K562 (cell line): ENCODE measurements around the gene CMPK1. TPM values are rescaled to one million over a fixed set of nuclear protein-coding genes. Genes with fewer than 3 reads are reported as not detected.

Source experiments
- ATAC-seq: fragments of 200-7000 bp; cut with Tn5 transposase; 3 replicates; pipeline ENCODE4 v1.9.1; 2020; ENCODE audit warnings: moderate library complexity
- BruUV-seq: library from RNA; stranded (reverse); fragments of 400-500 nt; replicated peaks from 2 replicates; lab custom pipeline; 2021; lab: Mats Ljungman, UMichigan
- CTCF ChIA-PET: fragments of 300-600 bp; formaldehyde crosslinking; extraction: SDS; loops from one replicate; lab custom pipeline; 2021; ENCODE audit warnings: low intra/inter-chr PET ratio; lab: Yijun Ruan, JAX
- POLR2A ChIA-PET: fragments of 300-600, 350-650 bp; sonication (Branson Sonifier 250); formaldehyde crosslinking; extraction: SDS; loops from one replicate; lab custom pipeline; 2021; ENCODE audit warnings: antibody characterized with exemption, inconsistent platforms; lab: Yijun Ruan, JAX
- DNase-seq, 4 experiments: peaks; one replicate each; pipeline versions ENCODE4 v3.0.0 to v3.0.0-alpha.2; 2011 to 2018; ENCODE audit warnings: low spot score in 3 of 4, mixed read lengths in 3 of 4; ENCODE audit errors: extremely low read depth in 1 of 4
- FAIRE-seq: peaks from 2 replicates; lab custom pipeline; 2011; peaks lifted over from hg19 to GRCh38; lab: Jason Lieb, UNC
- H2AFZ ChIP-seq: 2 replicates; pipeline ENCODE4 v1.6.0; 2011; ENCODE audit warnings: low read depth, low read length, control low read depth, inconsistent platforms
- H3K27ac ChIP-seq: fragments of 200-600 bp; 3 replicates; pipeline ENCODE4 v1.8.0; 2011; ENCODE audit warnings: low read depth, mild to moderate bottlenecking, control low read depth, inconsistent platforms, low read length, moderate library complexity, mixed read lengths; ENCODE audit errors: extremely low read depth
- H3K27me3 ChIP-seq, 2 experiments: fragments of 300-600 bp in 1 of 2; 2 replicates in 1 of 2; 3 replicates in 1 of 2; pipeline versions ENCODE4 v1.6.0 to v1.8.0; 2011; ENCODE audit warnings: inconsistent platforms in 2 of 2, low read length in 2 of 2, mild to moderate bottlenecking in 1 of 2, mixed read lengths in 1 of 2, moderate library complexity in 1 of 2; ENCODE audit not compliant: control insufficient read depth in 2 of 2, insufficient read depth in 2 of 2
- H3K36me3 ChIP-seq: fragments of 300-600 bp; 3 replicates; pipeline ENCODE4 v1.8.0; 2011; ENCODE audit warnings: mild to moderate bottlenecking, low read length, inconsistent platforms; ENCODE audit not compliant: control insufficient read depth, insufficient read depth
- H3K4me1 ChIP-seq, 2 experiments: fragments of 200-600 bp in 1 of 2; replicated peaks in 1 of 2; 2 replicates in 1 of 2; 3 replicates in 1 of 2; pipeline versions ENCODE4 v1.5.1 to v1.8.0; 2011; ENCODE audit warnings: inconsistent platforms in 2 of 2, low read length in 2 of 2, mild to moderate bottlenecking in 1 of 2, mixed read lengths in 1 of 2, moderate library complexity in 1 of 2; ENCODE audit not compliant: control insufficient read depth in 2 of 2, insufficient read depth in 2 of 2
- H3K4me2 ChIP-seq: 2 replicates; pipeline ENCODE4 v1.6.1; 2011; ENCODE audit warnings: low read length, control low read depth, inconsistent platforms, mixed read lengths; ENCODE audit not compliant: insufficient read depth
- H3K4me3 ChIP-seq: fragments of 200-600 bp; sonication (generic), shearing (Covaris generic); 2 replicates; pipeline ENCODE4 v1.5.1; 2016; ENCODE audit warnings: control low read depth, inconsistent platforms
- H3K79me2 ChIP-seq: fragments of 200-600 bp; 3 replicates; pipeline ENCODE4 v1.8.0; 2011; ENCODE audit warnings: low read length, inconsistent platforms; ENCODE audit not compliant: control insufficient read depth, insufficient read depth
- H3K9ac ChIP-seq, 2 experiments: 2 replicates each; pipeline versions ENCODE4 v1.6.0 to v1.6.1; 2011; ENCODE audit warnings: low read depth in 2 of 2, low read length in 2 of 2, control low read depth in 1 of 2, inconsistent platforms in 1 of 2, mild to moderate bottlenecking in 1 of 2, mixed read lengths in 1 of 2; ENCODE audit not compliant: insufficient read depth in 1 of 2
- H3K9me1 ChIP-seq: one replicate; pipeline ENCODE4 v1.6.0; 2011; ENCODE audit warnings: inconsistent platforms, mild to moderate bottlenecking, low read length, moderate library complexity; ENCODE audit not compliant: control insufficient read depth, insufficient read depth
- H3K9me3 ChIP-seq: replicated peaks from 2 replicates; pipeline ENCODE4 v1.5.1; 2011; ENCODE audit warnings: low read depth, low read length, inconsistent platforms; ENCODE audit not compliant: control insufficient read depth, insufficient read depth
- H4K20me1 ChIP-seq: replicated peaks from 2 replicates; pipeline ENCODE4 v1.6.1; 2011; ENCODE audit warnings: low read length, inconsistent platforms, mixed read lengths; ENCODE audit not compliant: control insufficient read depth, insufficient read depth
- GATA2 ChIP-seq: sonication (generic); formaldehyde crosslinking; IDR thresholded peaks from 2 replicates; pipeline ENCODE4 v1.4.0; 2020; ENCODE audit warnings: mild to moderate bottlenecking, missing genetic modification reagents
- HMG20A ChIP-seq: fragments of 450-650 bp; formaldehyde crosslinking; conservative IDR thresholded peaks from 2 replicates; pipeline ENCODE4 v1.4.0; 2020; ENCODE audit warnings: mild to moderate bottlenecking, mixed read lengths
- MAFK ChIP-seq: IDR thresholded peaks from 2 replicates; pipeline ENCODE4 v1.6.1; 2011; ENCODE audit warnings: low read length, improper control_type of control experiment
- MCM7 ChIP-seq, 2 experiments: fragments of 450-650 bp; IDR thresholded peaks; 2 replicates each; pipeline ENCODE4 v1.6.1; 2016 to 2018
- MXI1 ChIP-seq: IDR thresholded peaks from 2 replicates; pipeline ENCODE4 v1.6.1; 2011; ENCODE audit warnings: low read depth, mild to moderate bottlenecking, improper control_type of control experiment, low read length
- NEUROD1 ChIP-seq: fragments of 150-350 bp; IDR thresholded peaks from 2 replicates; pipeline ENCODE4 v1.6.1; 2014; ENCODE audit warnings: borderline replicate concordance, low read length, low read depth; ENCODE audit not compliant: partially characterized antibody
- PHF21A ChIP-seq: fragments of 450-650 bp; IDR thresholded peaks from 2 replicates; pipeline ENCODE4 v1.6.1; 2017; ENCODE audit warnings: low read depth, borderline replicate concordance
- PKNOX1 ChIP-seq: fragments of 450-650 bp; IDR thresholded peaks from 2 replicates; pipeline ENCODE4 v1.6.1; 2016
- SMAD3 ChIP-seq: fragments of 450-650 bp; formaldehyde crosslinking; conservative IDR thresholded peaks from 2 replicates; pipeline ENCODE4 v1.4.0; 2020; ENCODE audit warnings: mild to moderate bottlenecking
- SMARCB1 ChIP-seq: IDR thresholded peaks from 2 replicates; pipeline ENCODE4 v1.6.1; 2011; ENCODE audit warnings: improper control_type of control experiment, low read depth; ENCODE audit not compliant: insufficient read length
- TFE3 ChIP-seq: fragments of 450-650 bp; formaldehyde crosslinking; IDR thresholded peaks from 2 replicates; pipeline ENCODE4 v1.4.0; 2020; ENCODE audit warnings: mild to moderate bottlenecking, mixed read lengths
- TGIF2 ChIP-seq: sonication (generic); formaldehyde crosslinking; IDR thresholded peaks from 2 replicates; pipeline ENCODE4 v1.8.1; 2022; ENCODE audit warnings: mild to moderate bottlenecking, missing genetic modification reagents, moderate library complexity
- THRAP3 ChIP-seq: fragments of 450-650 bp; IDR thresholded peaks from 2 replicates; pipeline ENCODE4 v1.6.1; 2016; ENCODE audit warnings: mild to moderate bottlenecking, inconsistent platforms, borderline replicate concordance
- TRIM28 ChIP-seq: fragments of 450-650 bp; IDR thresholded peaks from 2 replicates; pipeline ENCODE4 v1.6.1; 2017
- XRCC5 ChIP-seq: fragments of 200-400 bp; formaldehyde crosslinking; IDR thresholded peaks from 2 replicates; pipeline ENCODE4 v1.6.1; 2017; ENCODE audit warnings: low read depth, mild to moderate bottlenecking, low read length
- ZKSCAN8 ChIP-seq: fragments of 200-800 bp; sonication (Bioruptor generic); IDR thresholded peaks from 2 replicates; pipeline ENCODE4 v1.6.1; 2016; ENCODE audit warnings: missing genetic modification characterization, missing compliant biosample characterization
- ZNF184 ChIP-seq: sonication (generic); formaldehyde crosslinking; IDR thresholded peaks from 2 replicates; pipeline ENCODE4 v1.5.0; 2020; ENCODE audit warnings: missing genetic modification reagents
- ZNF830 ChIP-seq: fragments of 250-450 bp; sonication (Bioruptor Pico); IDR thresholded peaks from 2 replicates; pipeline ENCODE4 v1.5.0; 2021; ENCODE audit warnings: mild to moderate bottlenecking
- WGBS: fragments of 100-300 bp; shearing (Covaris generic); methylation state at CpG from one replicate; pipeline ENCODE4 v1.1.6; 2016; ENCODE audit warnings: low coverage, mixed read lengths; ENCODE audit not compliant: insufficient coverage; ENCODE audit errors: missing lambda C conversion rate; 5-methylcytosine and 5-hydroxymethylcytosine counted together
- in situ Hi-C: fragments of 300-500 bp; cut with MboI; formaldehyde crosslinking; loops from 4 replicates; pipeline ENCODE4 v1.15.0; 2018; ENCODE audit warnings: inconsistent platforms, mixed read lengths
- intact Hi-C: fragments of 100-400 bp; cut with micrococcal nuclease; formaldehyde crosslinking; loops from 2 replicates; pipeline ENCODE4 v1.14.2; 2022
- polyA plus RNA-seq, 8 experiments: library from polyadenylated mRNA; depleted of rRNA in 4 of 8; stranded (reverse) in 5 of 8; unstranded in 3 of 8; fragments of >200 nt; fragmentation: Nextera tagmentation in 2 of 8; fragmentation: Illumina TruSeq in 1 of 8; extraction: Ambion mirVana in 2 of 8; extraction: Trizol in 1 of 8; gene quantifications; 2 replicates each; pipeline versions ENCODE4 v1.2.1 to v1.2.3, GENCODE V29; 2011 to 2014; ENCODE audit warnings: inconsistent platforms in 1 of 8, missing spikeins in 1 of 8
- total RNA-seq, 7 experiments: library from RNA; depleted of rRNA in 6 of 7; stranded (reverse); fragments of >200 nt in 6 of 7; fragmentation: Illumina TruSeq in 2 of 7; extraction: Trizol in 2 of 7; gene quantifications; 2 replicates each; pipeline versions ENCODE4 v1.2.1 to v1.2.3, GENCODE V29; 2011 to 2021; ENCODE audit warnings: low replicate concordance in 1 of 7
- TF ChIP-seq, protein P1 (sequence below): IDR thresholded peaks from 2 replicates; pipeline ENCODE4 v1.6.1; 2014; ENCODE audit warnings: antibody characterized with exemption

Gene CMPK1
- total and polyA plus RNA-seq, 9 of the 15 experiments (the other 6 are each of a cell fraction or from before 2014, with no cell fraction given) = 54.5 to 197 (median 116) TPM

DNA sequence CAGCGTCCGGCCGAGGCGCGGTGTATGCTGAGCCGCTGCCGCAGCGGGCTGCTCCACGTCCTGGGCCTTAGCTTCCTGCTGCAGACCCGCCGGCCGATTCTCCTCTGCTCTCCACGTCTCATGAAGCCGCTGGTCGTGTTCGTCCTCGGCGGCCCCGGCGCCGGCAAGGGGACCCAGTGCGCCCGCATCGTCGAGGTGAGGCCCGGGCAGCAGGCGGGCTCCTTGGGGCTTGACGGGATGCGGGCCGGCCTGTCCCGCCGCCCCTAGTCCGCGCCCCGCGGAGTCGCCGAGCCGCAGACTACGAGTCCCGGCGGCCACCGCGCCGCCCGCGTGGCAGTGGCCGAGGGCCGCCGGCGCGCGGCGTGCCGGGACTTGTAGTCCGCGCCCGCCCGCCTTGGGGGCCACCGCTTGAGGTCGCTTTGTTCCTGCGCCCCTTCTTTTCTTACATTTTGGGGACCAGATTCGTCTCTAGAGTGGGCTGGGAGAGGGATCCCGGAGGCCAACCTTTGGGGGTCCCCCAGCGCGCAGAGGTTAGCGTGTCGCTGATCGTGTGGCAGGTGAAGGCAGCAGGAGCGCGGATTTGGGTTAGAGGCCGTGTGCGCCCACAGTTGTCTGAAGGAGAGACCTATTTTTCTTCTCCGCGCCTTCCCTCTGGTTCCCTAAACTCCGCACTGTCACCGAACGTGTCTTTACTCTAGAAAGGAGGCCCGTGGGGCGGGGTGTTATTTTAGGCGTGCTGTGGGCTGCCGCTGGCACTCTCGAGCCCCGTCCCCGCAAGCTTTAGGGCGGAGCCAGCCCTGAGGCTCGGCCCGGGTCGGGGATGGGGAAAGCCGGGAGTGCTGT lies 553 bp downstream of the CMPK1 start:
- Histone ChIP-seq H3K9me1 (no peaks in the 10 kb centered on the region), H3K9ac (peak overlapping the region; percentile 96 to 97), H2AFZ (peak overlapping the region; percentile 94), H4K20me1 (0 out of 2 replicates have a peak, but pooled peaks cover 3% of the 10 kb centered on the region), H3K9me3 (no peaks in the 10 kb centered on the region), H3K36me3 (peaks cover 13% of the 10 kb centered on the region; the same call in 2 of the 3 replicates), H3K4me2 (peak overlapping the region; percentile 98), H3K27me3 (no peaks in the 10 kb centered on the region), H3K27ac (peak overlapping the region; percentile 85), H3K4me1 (peaks cover 23 to 28% of the 10 kb centered on the region in 2 experiments; a peak in 4 of 5 replicates), H3K79me2 (peaks cover 67% of the 10 kb centered on the region), H3K4me3 (peak overlapping the region; percentile 93)
- ChIA-PET POLR2A (interaction anchor here (0.6 to 18.0 kb wide), 20 partner anchors 10 to 155 kb away, joined by 3 to 318 read pairs (median 4); partner anchors contain the start of genes PDZK1IP1 and STIL), CTCF (interaction anchor here (0.5 kb wide), 1 partner anchor 1824 kb away, joined by 3 read pairs; no protein-coding TSS in a partner anchor)
- ATAC-seq (peak; percentile 88), FAIRE-seq (peak; percentile 64), DNase-seq (peak; percentile 85 to 93 (median 90))
- intact Hi-C loops (loop anchor here (1.0 to 5.0 kb wide), 4 partner anchors 20 to 152 kb away; partner anchors contain the start of genes FOXD2, STIL and TAL1), in situ Hi-C loops (no loop called here)
- no TSS peak for BruUV-seq
- under 1% methylated on average over 80 of the region's 90 CpGs for WGBS
- TF ChIP-seq, protein P1, sequence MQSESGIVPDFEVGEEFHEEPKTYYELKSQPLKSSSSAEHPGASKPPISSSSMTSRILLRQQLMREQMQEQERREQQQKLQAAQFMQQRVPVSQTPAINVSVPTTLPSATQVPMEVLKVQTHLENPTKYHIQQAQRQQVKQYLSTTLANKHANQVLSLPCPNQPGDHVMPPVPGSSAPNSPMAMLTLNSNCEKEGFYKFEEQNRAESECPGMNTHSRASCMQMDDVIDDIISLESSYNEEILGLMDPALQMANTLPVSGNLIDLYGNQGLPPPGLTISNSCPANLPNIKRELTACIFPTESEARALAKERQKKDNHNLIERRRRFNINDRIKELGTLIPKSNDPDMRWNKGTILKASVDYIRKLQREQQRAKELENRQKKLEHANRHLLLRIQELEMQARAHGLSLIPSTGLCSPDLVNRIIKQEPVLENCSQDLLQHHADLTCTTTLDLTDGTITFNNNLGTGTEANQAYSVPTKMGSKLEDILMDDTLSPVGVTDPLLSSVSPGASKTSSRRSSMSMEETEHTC = no peak
- TF ChIP-seq MCM7 (IDR thresholded peaks at IDR 0.05) = no peak
- TF ChIP-seq THRAP3 = no peak
- TF ChIP-seq HMG20A (CRISPR knock-in tag) = no peak
- TF ChIP-seq SMAD3 (CRISPR knock-in tag) = no peak
- TF ChIP-seq ZKSCAN8 (CRISPR knock-in tag) = no peak; the same call in 1 of the 2 replicates
- no peak for TF ChIP-seq MAFK
- TF ChIP-seq TRIM28 = no peak
- no peak for TF ChIP-seq XRCC5
- TF ChIP-seq PKNOX1 = no peak
- no peak for TF ChIP-seq ZNF184 (CRISPR knock-in tag)
- TF ChIP-seq TFE3 (CRISPR knock-in tag) = no peak
- peak; percentile 45 for TF ChIP-seq SMARCB1
- TF ChIP-seq NEUROD1 = peak; percentile 37
- TF ChIP-seq GATA2 (CRISPR knock-in tag) = no peak
- no peak for TF ChIP-seq PHF21A
- TF ChIP-seq MXI1 = peak; percentile 48
- TF ChIP-seq ZNF830 (CRISPR knock-in tag) = no peak
- peak; percentile 69; the same call in 1 of the 2 replicates for TF ChIP-seq TGIF2 (CRISPR knock-in tag)
